ENCODE data around the gene GSTT2B.
"Not testable (repeated sequence)": the region's sequence is repeated elsewhere in the genome, so short reads cannot be mapped to it uniquely, and the experiment has no call there.

GSTT2B gene

DNA sequence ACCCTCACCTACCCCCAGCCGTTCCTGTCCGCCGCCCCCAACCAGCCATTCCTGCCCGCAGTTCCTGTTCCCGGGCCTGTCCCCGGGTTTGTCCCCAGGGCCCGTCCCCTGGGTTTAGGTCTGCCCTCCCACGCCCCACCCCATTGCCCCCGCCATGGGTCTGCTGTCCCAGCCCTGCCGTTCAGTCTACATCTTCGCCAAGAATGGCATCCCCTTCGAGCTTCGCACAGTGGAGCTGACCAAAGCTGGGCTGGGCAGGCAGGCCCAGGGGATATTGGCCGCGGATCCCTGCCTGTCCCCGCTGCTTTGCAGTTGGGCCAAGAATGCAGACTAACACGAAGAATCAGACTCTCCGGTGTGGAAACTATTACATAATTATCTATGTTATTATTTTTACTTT lies 11.2 kb downstream of the GSTT2B start:
- DNase-seq (ENCODE audit: low read depth in 4 of 4, low spot score in 1 of 4), result not testable (repeated sequence)

DNA sequence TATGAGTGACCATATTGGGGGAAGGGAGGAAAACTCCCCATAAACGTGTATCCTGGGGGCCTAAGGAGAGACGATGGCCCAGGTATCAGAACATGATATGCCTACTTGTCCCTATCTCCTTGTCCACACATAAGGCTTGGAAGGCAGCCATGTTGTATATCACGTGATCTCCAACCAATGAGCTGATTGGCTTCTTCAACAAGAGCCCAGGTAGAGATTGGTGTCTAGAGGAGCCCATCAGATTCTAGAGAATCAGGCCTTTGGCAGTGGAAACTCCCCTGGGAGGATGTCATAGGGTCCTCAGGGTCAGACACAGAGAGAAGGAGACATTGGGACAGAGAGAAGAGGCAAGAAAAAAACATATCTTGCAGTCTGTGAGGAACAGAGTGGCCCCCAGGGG lies 13.6 kb downstream of the GSTT2B start:
- not testable (repeated sequence) for DNase-seq (ENCODE audit: low read depth in 4 of 4, low spot score in 1 of 4)

DNA sequence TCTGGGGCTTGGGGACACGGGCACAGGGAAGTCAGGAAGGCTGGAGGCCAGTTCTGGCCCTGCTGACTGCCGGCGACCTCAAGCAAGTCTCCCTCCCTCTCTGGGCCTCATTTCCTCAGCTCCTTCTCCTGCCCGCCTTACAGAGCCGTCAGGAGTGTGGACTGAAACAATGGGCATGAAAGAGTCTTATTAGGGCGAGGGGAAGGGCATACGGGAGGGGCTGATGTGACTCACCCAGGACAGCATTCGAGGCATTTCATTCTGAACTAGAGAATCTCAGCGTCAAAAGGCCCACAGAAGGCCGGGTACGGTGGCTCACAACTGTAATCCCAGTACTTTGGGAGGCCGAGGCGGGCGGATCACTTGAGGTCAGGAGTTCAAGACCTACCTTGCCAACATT lies 20.8 kb downstream of the GSTT2B start:
- not testable (repeated sequence) for DNase-seq (ENCODE audit: low read depth in 4 of 4, low spot score in 1 of 4)

DNA sequence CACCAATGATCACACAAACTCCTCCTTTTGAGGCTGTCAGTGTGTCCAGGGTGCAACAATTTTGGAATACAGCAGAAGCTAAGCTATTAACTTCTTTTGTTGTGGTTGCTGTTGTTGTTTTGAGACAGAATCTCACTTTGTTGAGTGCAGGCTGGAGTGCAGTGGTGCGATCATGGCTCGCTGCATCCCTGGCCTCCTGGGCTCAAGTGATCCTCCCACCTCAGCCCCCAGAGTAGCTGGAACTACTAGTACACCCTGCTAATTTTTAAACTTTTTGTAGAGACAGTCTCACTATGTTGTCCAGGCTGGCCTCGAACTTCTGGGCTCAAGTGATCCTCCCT lies 22.0 kb downstream of the GSTT2B start:
- DNase-seq (ENCODE audit: low read depth in 4 of 4, low spot score in 1 of 4), result no peak

DNA sequence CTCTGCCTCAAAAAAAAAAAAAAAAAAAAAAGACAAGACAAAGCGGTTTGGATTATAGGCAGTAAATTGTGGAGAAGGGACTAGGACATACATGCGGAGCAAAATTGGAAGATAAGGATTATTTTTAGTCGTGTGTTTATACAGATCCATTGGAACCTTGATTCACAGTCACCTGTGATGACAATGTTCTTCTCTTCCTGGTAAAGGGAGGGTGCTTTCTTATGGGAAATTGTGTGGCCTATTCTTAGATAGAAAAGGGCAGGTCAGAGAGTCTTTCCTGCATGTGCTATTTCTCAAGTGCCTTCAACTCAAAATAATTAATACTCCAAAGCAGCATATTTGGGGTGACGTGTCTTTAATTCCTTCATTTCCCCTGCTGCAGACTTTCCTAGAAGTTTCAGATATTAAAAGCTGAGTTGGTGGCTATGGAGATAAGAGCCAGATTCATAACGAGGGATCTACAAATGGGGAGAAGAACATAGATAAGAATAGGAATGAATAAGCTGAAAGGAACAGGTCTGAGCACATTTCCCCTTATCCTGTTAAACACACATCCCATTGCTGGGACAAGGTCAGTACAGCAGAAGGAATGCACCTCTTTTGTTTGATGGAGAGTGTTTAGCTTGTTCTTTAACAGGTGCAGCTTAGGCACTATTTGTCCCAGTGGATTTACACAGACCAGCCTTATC lies 22.5 kb downstream of the GSTT2B start:
- DNase-seq (ENCODE audit: low read depth in 4 of 4, low spot score in 1 of 4), result no peak

DNA sequence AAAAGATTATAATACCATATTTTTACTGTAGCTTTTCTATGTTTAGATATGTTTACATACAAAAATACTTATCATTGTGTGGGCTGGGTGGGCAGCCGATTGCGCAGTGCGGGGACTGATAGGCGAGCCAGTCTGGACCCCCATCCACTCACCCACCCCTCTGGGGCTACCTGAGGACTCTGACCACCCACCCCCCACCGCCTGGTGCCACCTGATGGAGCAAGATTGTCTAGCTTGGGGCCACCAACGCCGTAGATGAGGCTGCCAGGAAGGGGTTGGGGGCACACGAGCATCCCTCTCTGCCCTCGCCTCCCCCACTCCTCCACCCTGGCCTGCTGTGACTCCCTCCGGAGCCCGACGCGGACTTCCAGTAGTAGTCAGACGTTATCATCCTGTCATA lies 34.4 kb downstream of the GSTT2B start:
- DNase-seq (ENCODE audit: low read depth in 4 of 4, low spot score in 1 of 4), result no peak

DNA sequence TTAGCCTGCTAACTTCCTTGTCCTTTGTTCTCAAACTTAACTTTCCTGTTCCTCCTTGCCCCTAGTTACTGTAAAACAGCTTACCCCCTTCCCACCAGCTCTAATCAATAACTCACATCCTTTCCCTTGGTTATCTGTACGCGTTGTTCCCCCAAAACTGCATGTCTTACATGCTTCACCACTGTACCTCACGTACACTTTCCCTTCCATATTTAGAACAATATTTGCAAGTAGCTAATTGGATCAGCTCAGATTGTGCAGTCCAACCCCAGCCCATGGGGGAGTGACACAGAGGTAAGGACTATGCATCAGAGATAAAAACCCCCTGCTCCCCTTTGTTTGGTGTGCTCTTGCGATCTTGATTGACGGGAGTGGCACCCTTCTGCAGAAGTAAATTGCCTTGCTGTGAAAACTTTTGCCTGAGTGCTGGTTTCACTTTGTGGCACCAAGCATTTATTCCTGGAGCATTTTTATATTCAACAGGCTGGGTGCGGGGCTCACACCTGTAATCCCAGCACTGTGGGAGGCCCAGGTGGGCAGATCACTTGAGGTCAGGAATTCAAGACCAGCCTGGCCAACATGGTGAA lies 35.9 kb downstream of the GSTT2B start:
- DNase-seq (ENCODE audit: low read depth in 4 of 4, low spot score in 1 of 4), result no peak

DNA sequence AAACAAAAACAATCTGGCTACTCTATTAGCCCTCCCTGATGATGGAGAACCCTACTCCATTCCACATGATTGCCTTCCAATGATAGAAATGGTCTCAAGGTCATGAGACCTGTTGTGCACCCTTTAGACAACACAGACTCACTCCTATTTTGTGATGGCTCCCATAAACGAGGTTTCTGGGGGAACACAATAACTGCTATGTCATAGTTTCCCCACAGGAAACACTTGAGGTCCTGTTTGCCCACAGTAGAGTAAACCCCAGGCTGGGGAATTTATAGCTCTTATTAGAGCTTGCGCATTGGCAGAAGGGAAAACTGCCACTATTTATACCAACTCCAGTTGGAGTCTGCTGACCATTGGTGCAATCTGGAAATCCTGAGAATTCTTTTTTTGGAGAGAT lies 38.1 kb downstream of the GSTT2B start:
- no peak for DNase-seq (ENCODE audit: low read depth in 4 of 4, low spot score in 1 of 4)

DNA sequence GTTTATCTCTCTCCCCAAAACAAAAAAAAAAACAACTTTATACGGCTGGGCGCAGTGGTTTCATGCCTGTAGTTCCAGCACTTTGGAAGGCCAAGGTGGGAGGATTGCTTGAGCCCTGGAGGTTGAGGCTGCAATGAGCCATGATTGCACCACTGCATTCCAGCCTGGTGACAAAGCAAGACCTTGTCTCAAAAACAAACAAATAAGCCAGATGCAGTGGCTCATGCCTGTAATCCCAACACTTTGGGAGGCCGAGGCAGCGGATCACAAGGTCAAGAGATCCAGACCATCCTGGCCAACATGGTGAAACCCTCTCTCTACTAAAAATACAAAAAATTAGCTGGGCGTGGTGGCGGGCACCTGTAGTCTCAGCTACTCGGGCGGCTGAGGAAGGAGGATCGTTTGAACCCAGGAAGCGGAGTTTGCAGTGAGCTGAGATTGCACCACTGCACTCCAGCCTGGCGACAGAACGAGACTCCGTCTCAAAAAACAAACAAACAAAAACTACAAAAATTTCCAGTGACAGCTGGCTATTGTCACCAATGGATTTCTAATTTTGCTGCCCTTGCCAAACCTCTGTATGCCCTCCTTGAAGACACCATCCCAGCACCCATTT lies 39.3 kb downstream of the GSTT2B start:
- DNase-seq (ENCODE audit: low read depth in 4 of 4, low spot score in 1 of 4), result not testable (repeated sequence)

DNA sequence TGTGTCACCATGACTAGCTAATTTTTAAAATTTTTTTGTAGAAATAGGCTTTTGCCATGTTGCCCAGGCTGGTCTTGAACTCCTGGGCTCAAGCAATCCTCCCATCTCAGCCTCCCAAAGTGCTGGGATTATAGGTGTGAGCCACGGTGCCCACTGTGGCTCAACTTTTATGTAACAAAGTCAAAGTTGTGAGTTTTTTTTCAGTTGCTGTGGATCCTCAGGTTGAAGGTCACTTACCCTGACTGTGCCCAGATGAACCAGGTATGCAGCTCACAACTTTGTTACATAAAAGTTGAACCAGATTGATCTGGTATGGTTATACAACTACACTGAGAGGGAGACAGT lies 40.8 kb downstream of the GSTT2B start:
- not testable (repeated sequence) for DNase-seq (ENCODE audit: low read depth in 4 of 4, low spot score in 1 of 4)

DNA sequence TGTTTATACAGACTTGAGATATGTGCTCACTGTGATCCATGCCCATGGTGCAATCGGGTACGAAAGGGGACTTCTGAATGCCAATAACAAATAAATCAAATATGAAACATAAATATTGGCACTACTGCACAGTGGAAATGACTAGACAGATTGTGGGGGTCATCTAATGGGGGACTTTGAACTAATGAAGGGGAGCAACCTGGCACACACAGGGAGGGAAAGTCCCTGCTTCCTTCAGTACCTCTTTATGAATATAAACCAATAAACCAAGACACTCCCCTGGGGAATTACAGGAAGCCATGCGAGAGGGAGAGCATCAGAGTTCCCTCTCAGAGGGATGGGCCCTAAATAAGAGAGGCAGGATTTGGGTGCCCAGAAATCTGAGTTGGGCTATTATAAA lies 45.7 kb downstream of the GSTT2B start:
- no peak for DNase-seq (ENCODE audit: low read depth in 4 of 4, low spot score in 1 of 4)

DNA sequence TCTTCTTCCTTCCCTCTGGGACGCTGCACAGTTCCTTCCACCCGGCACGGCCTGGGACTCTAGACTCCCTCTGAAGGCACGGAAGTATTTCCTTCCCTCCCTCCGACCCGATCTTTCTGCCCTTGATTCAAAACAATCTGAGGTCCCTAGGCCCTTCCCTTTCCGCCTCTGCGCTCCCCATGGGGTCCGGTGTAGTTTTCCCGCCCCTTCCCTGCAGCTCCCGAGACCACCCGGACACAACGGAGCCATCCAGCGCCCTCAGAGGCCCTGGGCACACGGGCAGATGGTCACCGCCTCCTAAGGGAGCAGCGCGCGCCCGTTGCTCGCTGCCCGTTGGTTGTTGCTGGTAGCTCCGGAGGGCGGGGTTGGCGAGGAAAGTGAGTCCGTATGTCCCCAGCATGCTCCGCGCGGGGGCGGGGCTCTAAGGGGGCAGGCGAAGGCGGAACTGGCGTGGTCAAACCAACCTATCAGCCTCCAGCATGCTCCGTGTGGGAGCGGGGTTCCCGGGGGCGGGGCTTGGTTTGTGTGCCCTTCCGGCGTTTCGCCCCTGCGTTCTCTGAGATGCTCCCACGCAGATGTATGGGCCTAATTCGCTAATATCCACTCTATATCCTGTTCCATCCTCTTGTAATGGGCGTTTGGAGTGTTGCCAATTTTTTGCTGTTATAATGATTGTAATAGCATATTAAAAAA lies 47.2 kb downstream of the GSTT2B start:
- peak; percentile 98 to 100 (median 100) for DNase-seq (ENCODE audit: low read depth in 4 of 4, low spot score in 1 of 4)

DNA sequence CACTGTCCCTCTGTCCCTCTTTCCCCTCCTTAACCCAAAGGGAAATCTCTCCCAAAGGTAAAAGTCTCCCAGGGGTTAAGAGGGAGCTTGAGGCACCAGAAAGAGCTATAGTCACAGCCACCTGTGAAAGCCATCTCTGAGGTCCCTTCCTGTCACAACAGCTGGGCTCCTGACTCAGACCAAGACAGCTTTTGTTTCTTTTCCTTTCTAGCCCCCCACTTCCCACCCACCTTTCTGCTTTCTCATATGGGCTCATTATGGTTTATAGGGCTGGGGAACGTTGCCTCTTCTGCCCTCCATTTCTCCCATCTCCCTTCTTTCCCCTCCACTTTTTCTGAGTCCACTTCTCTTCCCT lies 47.7 kb downstream of the GSTT2B start:
- DNase-seq (ENCODE audit: low read depth in 4 of 4, low spot score in 1 of 4), result no peak

DNA sequence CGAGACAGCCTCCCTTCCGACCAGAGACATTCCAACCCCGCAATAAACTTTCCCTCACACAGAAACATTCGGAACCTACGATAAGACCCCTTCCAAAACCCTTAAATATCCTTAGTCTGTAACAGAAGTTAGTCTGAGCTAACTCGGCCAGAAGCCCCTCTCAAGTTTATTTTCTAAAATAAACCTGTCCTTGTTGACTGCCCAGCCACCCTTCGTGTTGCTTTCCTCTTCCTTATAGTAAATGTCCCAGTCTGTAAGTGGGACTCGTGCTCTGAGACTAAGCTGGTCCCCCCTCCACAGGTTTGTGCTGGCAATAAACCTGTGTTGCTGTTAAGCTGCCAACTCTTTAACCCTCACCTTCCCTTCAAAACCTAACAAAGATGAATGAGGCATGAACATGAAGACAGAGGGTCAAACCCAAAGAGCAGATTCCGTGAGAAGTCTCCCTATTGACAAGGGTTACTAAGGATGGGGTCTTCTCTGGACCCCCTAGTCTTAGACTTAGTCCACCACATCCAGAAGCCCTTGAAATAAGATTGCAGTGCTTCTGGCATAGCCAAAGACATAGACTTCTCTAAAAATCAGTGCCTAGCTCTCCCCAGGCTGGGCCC lies 48.6 kb downstream of the GSTT2B start:
- no peak for DNase-seq (ENCODE audit: low read depth in 4 of 4, low spot score in 1 of 4)

DNA sequence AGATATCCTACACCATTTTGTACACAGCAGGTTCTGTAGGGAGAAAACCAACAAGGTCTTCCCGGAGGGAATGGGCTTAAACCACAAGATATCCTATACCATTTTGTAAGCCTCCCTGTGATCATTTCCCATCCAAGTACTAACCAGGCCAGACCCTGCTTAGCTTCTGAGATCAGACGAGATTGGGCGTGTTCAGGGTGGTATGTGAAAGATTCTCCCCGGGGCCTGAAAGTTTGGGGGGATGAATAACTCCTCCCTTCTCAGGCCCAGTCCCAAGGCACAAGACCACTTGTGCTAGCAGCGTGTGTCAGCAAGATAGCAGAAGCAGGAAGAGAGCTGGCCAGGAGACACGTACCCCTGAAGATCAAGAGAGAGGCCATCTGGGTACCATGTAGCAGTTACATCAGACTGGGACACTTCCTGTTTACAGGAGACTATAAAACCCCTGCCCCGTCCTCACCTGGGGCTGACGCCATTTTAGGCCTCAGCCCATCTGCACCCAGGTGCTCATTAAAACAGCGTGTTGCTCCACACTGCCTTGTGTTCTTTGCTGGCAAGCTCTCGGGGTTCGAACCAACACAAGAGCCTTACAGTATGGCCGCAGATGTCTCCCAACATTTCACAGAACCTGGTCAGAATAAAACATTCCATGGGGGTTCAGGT lies 49.5 kb downstream of the GSTT2B start:
- no peak for DNase-seq (ENCODE audit: low read depth in 4 of 4, low spot score in 1 of 4)

DNA sequence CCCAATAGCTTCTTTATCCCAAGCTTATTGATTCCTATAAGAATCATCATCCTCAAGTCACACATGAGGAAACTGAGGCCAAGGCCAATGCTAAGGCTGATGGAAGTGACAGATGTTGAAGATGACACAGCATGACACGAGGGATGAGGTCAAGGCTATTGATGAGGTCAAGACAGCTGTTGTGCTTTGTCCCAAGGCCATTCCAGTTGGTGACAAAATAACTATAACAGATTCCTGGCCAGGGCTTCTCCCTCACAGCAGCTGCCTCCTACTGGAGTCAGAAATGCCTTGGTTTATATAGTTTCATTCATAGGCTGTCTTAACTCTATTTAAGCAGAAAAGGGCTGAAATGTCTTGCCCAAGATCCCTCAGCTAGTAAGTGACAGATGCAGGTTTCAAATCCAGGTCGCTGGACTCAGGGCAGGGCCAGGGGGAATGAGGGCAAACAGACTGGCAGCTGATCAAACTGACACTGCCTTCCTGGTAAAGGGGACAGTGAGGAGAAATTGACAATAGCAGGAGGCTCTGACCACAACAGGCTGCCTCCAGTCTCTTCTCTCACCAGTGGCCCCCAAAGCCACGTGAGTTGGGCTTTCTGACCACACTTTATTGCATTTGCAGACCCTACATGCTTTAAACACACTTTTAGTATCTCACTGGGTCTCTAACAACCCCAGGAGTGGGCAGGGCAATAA lies 50.4 kb downstream of the GSTT2B start:
- DNase-seq (ENCODE audit: low read depth in 4 of 4, low spot score in 1 of 4), result no peak

DNA sequence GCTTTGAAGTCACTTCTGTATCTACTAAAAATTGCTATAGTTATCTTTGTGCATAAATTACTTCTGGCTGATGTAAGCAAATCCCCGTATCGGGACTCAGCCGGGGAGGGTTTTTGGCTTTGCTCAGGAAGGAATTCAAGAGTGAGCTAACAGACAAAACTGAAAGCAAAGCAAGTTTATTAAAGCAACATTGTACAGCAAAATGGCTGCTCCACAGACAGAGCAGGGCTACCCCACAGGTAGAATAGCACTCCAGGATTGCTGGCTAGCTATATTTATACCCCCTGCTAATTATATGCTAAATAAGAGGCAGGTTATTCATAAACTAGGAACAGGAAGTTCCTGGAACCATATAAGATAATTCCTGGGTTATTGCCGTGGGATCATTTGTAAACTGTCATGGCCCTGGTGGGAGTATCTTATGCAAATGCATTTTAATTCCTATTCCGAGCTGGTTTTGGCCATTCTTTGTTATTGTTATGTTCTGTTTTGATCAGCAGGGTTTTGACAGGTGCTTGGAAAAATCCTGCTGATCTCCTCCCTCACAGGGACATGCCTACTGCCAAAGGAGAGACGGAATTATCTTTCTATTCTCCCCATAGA lies 51.6 kb downstream of the GSTT2B start:
- no peak for DNase-seq (ENCODE audit: low read depth in 4 of 4, low spot score in 1 of 4)

DNA sequence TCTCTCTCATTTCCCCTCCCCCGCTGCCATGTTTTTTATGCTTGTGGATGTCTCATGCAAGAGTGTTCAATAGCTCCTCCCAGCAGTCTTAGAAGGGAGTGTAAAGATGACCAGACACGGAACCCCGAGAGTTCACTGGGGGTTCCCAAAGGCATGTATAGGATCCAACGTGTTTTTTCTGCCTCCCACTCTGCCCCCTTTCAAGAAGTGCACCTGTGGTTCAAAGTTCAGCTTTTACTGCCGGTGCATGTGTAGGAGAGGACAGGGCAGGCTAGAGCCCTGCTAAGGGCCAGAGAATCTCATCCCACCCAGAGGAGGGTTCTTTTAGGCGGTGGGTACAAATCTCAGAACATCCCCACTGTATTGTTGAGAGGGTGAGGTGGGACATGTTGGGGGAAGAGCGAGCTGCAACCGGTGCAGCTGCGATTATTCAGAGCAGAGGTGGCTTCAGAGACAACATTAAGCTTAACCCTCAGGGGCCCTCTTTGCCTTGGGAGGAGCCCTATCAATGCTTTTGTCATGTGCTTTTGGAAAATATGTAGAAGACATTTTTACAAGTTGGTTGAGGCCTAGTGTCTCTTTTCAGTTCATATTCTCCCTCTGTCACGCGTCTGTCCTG lies 52.3 kb downstream of the GSTT2B start:
- no peak for DNase-seq (ENCODE audit: low read depth in 4 of 4, low spot score in 1 of 4)

DNA sequence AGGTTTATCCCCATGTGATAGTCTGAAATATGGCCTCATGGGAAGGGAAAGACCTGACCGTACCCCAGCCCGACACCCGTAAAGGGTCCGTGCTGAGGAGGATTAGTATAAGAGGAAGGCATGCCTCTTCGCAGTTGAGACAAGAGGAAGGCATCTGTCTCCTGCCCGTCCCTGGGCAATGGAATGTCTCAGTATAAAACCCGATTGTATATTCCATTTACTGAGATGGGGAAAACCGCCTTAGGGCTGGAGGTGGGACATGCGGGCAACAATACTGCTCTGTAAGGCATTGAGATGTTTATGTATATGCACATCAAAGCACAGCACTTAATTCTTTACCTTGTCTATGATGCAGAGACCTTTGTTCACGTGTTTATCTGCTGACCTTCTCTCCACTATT lies 53.6 kb downstream of the GSTT2B start:
- not testable (repeated sequence) for DNase-seq (ENCODE audit: low read depth in 4 of 4, low spot score in 1 of 4)
